Measurements from ENCODE around the gene KIDINS220. TPM values are rescaled to one million over a fixed set of nuclear protein-coding genes. Genes with fewer than 3 reads are reported as not detected.

Gene KIDINS220
- total RNA-seq, 1 donor from 2014 or later = 68.2 TPM

DNA sequence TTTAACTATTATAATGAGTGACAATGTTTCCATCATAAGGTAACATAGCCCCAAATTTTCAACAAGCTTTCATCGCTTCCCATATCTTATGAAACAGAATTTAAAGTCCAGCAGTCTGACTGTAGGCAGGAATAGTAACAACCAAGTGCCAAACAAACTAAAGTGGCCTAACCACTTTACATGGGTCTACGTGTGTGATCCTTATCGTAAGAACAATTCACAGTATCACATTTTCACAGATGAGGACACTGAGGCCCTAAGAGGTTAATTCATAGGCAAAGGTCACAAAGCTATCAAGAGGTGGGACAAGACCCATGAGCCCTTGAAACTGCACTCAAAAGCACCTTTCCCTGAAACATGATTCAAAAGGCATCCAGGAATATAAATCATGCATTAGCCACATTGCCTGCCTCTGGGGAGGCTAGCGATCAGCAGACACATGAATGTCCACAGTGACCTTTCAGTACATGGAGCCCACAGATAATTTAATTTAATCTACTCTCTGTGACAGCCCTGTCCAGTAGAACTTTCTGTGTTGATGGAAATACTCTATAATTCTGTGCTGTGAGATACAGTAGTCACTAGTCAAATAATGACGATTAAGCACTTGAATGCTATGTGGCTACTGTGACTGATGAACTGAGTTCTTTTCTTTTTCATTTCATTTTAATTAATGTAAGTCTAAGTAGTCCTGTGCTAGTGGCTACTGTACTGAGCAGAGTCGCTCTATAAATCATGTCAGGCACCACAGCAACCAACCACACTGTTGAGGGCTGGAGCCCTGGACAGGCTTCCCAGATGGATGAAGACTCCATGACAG is 30.3 kb downstream of the KIDINS220 start:
- TF ChIP-seq, protein P1, sequence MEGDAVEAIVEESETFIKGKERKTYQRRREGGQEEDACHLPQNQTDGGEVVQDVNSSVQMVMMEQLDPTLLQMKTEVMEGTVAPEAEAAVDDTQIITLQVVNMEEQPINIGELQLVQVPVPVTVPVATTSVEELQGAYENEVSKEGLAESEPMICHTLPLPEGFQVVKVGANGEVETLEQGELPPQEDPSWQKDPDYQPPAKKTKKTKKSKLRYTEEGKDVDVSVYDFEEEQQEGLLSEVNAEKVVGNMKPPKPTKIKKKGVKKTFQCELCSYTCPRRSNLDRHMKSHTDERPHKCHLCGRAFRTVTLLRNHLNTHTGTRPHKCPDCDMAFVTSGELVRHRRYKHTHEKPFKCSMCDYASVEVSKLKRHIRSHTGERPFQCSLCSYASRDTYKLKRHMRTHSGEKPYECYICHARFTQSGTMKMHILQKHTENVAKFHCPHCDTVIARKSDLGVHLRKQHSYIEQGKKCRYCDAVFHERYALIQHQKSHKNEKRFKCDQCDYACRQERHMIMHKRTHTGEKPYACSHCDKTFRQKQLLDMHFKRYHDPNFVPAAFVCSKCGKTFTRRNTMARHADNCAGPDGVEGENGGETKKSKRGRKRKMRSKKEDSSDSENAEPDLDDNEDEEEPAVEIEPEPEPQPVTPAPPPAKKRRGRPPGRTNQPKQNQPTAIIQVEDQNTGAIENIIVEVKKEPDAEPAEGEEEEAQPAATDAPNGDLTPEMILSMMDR (IDR thresholded peaks at IDR 0.05) = no peak
- H3K36me3 Mint-ChIP-seq (ENCODE audit: low read depth) = peaks cover 36% of the 10 kb centered on the region
- H3K9me3 Mint-ChIP-seq (ENCODE audit: low read depth) = no peaks in the 10 kb centered on the region
- DNase-seq (ENCODE audit: low spot score) = no peak
- H3K4me3 Mint-ChIP-seq (ENCODE audit: unreplicated experiment) = no peak overlapping the region
- H3K4me1 Mint-ChIP-seq (ENCODE audit: low read depth) = peaks cover 17% of the 10 kb centered on the region
- H3K27me3 Mint-ChIP-seq (ENCODE audit: low read depth) = no peaks in the 10 kb centered on the region
- no peak overlapping the region for H3K27ac Mint-ChIP-seq (ENCODE audit: unreplicated experiment)

DNA sequence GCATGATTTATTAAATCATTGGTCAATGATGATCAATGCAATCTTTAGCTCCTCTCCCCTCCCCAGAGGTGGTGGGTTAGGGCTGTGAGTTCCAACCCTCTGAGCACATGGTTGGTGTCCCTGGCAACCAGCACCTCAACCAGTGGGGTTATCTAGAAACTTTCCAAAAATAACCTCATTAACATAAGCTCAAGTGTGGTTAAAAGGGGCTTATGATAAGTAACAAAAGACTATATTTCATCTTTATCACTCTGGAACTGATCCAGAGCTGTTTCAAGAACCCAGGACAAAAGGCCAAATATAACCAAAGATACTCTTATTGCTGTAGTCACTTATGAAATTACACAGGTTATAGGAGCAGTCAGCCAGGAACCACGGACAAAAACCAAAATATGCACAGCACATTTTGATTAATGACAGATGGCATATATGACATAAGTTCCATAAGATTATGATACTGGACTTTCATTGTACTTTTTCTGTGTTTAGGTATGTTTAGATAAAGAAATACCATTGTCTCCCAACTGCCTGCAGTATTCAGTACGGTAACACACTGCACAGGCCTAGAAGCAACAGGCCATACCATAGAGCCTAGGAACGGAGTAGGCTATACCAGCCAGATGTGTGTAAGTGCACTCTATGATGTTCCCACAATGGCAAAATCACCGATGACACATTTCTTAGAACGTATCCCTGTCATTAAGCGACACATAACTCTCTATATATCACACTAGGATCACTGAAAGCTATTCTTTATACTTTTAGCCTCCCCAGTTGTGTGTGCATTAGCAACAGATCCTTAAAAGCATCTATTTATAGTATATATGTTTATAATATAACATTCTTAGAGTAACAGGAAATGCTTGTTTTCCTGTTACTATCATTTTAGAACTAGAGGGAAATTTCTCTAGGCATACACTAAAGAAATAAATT is 31.9 kb downstream of the KIDINS220 start:
- Mint-ChIP-seq H3K36me3 (ENCODE audit: low read depth) (peaks cover 38% of the 10 kb centered on the region), H3K4me3 (ENCODE audit: unreplicated experiment) (no peak overlapping the region), H3K4me1 (ENCODE audit: low read depth) (peaks cover 17% of the 10 kb centered on the region), H3K27me3 (ENCODE audit: low read depth) (no peaks in the 10 kb centered on the region), H3K9me3 (ENCODE audit: low read depth) (no peaks in the 10 kb centered on the region), H3K27ac (ENCODE audit: unreplicated experiment) (no peak overlapping the region)
- TF ChIP-seq, protein P1 (IDR thresholded peaks at IDR 0.05) = no peak
- no peak for DNase-seq (ENCODE audit: low spot score)

DNA sequence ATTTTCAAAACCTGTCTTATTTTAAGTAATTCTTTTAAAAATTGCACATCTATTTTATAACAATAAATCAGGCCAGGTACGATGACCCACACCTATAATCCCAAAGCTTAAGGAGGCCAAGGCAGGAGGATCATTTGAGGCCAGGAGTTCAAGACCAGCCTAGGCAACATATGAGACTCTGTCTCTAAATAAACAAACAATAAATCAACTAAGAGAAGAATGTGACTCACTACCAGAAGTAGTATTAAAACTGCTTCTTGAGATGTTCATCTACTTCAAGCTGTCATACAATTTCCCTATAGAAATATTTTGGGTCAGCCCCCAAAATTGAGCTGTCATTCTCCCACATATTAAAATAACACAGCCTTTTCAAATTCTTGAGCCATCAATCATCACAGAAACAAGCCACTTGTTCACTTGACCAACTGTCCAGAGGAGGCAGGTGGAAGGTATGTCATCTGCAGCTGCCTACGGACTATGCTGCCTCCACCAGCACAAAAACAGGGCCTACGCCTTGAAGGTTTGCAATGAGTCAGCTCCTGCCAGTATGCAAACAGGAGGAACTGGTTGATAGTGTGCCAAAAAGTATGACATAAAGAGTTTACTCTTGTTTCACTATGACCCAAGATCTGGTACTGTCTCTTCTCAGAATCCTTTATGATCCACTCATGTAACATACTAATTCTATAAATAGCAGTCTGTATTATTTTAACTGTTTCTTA is 33.6 kb downstream of the KIDINS220 start:
- Mint-ChIP-seq H3K9me3 (ENCODE audit: low read depth) (no peaks in the 10 kb centered on the region), H3K27ac (ENCODE audit: unreplicated experiment) (peak overlapping the region; percentile 68), H3K4me3 (ENCODE audit: unreplicated experiment) (no peak overlapping the region), H3K36me3 (ENCODE audit: low read depth) (peaks cover 35% of the 10 kb centered on the region), H3K4me1 (ENCODE audit: low read depth) (peaks cover 23% of the 10 kb centered on the region), H3K27me3 (ENCODE audit: low read depth) (no peaks in the 10 kb centered on the region)
- DNase-seq (ENCODE audit: low spot score) = no peak
- TF ChIP-seq, protein P1 (IDR thresholded peaks at IDR 0.05) = peak; percentile 48

DNA sequence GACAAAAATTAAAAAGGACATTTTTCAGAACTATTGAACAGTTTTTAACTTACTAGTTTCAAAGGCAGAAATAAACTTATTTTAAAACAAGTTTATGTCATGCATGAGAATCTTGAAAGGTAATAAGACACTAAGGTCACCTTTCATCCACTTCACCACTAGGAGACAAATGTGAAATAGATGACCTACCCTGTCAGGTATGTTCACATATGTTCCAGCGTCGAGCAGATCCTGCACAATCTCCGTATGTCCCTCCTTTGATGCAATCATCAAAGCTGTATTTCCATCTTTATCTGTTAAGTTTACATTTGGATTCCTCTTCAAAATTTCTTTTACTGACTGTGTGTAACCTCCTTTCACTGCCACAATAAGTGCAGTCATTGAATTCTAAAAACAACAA is 34.7 kb downstream of the KIDINS220 start:
- TF ChIP-seq, protein P1 (IDR thresholded peaks at IDR 0.05) = no peak
- H3K9me3 Mint-ChIP-seq (ENCODE audit: low read depth) = no peaks in the 10 kb centered on the region
- H3K4me3 Mint-ChIP-seq (ENCODE audit: unreplicated experiment) = no peak overlapping the region
- H3K36me3 Mint-ChIP-seq (ENCODE audit: low read depth) = peaks cover 34% of the 10 kb centered on the region
- no peak for DNase-seq (ENCODE audit: low spot score)
- H3K4me1 Mint-ChIP-seq (ENCODE audit: low read depth) = peaks cover 25% of the 10 kb centered on the region
- no peaks in the 10 kb centered on the region for H3K27me3 Mint-ChIP-seq (ENCODE audit: low read depth)
- no peak overlapping the region for H3K27ac Mint-ChIP-seq (ENCODE audit: unreplicated experiment)

DNA sequence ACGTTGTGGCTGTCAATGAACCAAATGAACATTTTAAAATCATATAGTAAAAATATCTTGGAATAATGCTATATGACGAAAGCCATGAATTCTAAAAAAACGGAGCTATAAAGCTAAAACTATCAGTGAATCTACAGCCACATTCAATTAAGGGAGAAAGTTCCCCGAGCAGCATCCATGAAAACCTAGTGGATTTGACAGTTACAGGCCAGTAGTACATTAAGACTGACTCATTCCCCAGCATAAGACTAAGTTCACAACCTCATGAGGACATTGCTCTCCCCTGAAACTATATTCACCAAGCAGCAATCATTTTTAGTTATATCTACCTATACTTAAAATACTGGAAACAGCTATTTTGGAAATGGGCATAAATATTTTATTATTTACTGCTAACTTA is 36.6 kb downstream of the KIDINS220 start:
- Mint-ChIP-seq H3K4me3 (ENCODE audit: unreplicated experiment) (no peak overlapping the region), H3K27ac (ENCODE audit: unreplicated experiment) (no peak overlapping the region), H3K4me1 (ENCODE audit: low read depth) (peaks cover 25% of the 10 kb centered on the region), H3K36me3 (ENCODE audit: low read depth) (peaks cover 38% of the 10 kb centered on the region), H3K9me3 (ENCODE audit: low read depth) (no peaks in the 10 kb centered on the region), H3K27me3 (ENCODE audit: low read depth) (no peaks in the 10 kb centered on the region)
- DNase-seq (ENCODE audit: low spot score) = no peak
- TF ChIP-seq, protein P1 (IDR thresholded peaks at IDR 0.05) = no peak
